ENCODE results near the gene TSHZ2.

The TSHZ2 gene, protein sequence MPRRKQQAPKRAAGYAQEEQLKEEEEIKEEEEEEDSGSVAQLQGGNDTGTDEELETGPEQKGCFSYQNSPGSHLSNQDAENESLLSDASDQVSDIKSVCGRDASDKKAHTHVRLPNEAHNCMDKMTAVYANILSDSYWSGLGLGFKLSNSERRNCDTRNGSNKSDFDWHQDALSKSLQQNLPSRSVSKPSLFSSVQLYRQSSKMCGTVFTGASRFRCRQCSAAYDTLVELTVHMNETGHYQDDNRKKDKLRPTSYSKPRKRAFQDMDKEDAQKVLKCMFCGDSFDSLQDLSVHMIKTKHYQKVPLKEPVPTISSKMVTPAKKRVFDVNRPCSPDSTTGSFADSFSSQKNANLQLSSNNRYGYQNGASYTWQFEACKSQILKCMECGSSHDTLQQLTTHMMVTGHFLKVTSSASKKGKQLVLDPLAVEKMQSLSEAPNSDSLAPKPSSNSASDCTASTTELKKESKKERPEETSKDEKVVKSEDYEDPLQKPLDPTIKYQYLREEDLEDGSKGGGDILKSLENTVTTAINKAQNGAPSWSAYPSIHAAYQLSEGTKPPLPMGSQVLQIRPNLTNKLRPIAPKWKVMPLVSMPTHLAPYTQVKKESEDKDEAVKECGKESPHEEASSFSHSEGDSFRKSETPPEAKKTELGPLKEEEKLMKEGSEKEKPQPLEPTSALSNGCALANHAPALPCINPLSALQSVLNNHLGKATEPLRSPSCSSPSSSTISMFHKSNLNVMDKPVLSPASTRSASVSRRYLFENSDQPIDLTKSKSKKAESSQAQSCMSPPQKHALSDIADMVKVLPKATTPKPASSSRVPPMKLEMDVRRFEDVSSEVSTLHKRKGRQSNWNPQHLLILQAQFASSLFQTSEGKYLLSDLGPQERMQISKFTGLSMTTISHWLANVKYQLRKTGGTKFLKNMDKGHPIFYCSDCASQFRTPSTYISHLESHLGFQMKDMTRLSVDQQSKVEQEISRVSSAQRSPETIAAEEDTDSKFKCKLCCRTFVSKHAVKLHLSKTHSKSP (N-terminal part only)

DNA sequence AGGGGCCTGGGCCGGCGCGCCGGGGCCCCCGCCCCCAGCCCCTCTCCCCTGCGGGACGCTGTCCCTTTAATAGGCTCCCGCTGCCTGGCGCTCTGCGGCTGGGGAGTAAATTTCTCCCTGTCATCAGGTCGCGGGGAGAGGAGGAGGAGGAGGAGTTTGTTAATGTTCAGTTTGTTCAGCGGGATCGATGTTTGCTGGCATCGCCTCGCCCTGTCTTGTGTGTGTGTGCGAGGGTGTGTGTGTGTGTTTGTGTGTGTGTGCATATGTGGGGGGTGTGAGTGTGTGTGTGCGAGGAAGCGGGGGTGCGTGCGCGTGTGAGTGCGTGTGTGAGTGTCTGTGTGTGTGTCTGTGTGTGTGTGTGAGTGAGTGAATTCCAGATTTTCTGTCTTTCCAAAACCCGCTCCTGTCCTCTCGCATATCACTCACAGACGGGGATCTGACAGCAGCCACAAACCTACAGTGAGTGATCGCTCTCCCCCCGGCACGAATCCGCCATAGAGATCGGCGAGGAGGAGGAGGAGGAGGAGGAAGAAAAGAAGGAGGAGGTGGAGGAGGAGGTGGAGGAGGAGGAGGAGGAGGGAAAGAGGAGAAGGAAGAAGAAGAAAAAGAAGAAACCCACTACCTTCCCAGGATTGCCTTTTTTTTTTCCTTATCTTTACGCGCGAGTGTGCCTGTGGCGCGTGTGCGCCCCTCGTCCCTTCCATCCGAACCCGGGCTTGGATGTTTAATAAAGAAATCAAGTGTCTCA lies at the start of gene TSHZ2:
TSHZ2 (plus strand) TSS at position 169 of the 748 bp plus-strand sequence. CDS start 936 bp downstream, outside the sequence.
- H3K27ac ChIP-seq, result no peak within 1 kb of the TSS
- TF ChIP-seq, protein P1, sequence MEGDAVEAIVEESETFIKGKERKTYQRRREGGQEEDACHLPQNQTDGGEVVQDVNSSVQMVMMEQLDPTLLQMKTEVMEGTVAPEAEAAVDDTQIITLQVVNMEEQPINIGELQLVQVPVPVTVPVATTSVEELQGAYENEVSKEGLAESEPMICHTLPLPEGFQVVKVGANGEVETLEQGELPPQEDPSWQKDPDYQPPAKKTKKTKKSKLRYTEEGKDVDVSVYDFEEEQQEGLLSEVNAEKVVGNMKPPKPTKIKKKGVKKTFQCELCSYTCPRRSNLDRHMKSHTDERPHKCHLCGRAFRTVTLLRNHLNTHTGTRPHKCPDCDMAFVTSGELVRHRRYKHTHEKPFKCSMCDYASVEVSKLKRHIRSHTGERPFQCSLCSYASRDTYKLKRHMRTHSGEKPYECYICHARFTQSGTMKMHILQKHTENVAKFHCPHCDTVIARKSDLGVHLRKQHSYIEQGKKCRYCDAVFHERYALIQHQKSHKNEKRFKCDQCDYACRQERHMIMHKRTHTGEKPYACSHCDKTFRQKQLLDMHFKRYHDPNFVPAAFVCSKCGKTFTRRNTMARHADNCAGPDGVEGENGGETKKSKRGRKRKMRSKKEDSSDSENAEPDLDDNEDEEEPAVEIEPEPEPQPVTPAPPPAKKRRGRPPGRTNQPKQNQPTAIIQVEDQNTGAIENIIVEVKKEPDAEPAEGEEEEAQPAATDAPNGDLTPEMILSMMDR (IDR thresholded peaks at IDR 0.05), result no peak
- no peak for TF ChIP-seq ZFX (IDR thresholded peaks at IDR 0.05; ENCODE audit: borderline replicate concordance)

DNA sequence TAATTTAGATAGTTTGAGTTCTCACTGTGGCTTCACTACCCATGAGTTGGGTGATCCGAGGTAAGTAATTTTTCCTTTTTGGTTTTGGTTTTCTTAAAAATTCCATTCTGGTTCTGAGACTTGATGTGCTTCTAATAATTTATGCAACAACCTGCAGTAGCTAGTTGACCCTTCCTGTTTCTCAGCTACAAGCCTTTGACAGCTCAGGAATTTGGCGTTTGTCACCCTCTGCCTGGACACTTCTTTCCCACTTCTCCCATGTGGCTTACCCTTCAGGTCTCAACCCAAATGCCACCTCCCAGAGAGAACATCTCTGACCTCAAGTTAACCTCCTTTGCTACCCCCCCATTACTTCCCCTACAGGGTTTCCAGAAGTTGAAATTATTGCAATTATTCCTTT lies 49.7 kb upstream of the TSHZ2 start:
- TF ChIP-seq, protein P1 (IDR thresholded peaks at IDR 0.05), result no peak
- TF ChIP-seq ZFX (IDR thresholded peaks at IDR 0.05; ENCODE audit: borderline replicate concordance), result no peak
- no peak overlapping the region for H3K27ac ChIP-seq

DNA sequence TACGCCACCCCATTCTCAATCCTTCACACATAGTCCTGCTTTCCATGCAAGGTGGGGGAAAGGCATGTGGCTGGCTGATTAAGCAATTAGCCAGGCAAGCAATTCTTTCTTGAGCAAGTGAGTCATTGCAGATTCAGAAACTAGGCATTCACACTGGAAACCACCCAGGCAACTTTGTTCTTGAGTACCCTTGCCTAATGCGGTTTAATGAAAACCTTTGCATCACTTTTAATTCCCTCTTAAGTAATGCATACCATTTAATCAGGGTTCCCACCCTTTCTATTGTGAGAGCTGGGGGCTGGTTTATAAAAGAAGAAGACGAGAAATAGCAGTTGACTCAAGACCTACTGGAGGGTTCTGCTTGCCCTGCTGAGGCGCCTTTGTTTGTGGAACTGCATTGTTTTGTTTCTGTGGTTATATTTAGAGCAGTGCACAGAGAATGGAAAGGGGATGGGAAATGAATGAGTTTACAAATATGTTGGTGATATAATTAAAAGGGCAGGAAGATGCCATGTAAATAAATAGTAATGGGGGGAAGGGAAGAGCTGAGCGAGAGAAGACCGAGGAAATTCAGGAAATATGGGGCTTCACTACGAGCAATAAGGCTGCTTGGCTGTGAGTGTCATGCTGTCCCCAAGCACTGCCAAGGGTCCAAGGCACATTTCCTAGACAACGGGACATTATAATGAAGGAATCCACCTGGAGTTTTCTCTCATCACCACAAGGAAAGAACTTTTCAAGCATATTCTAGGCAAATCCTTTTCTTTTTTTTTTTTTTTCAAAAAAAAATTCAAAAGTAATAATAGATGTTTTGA lies 48.8 kb upstream of the TSHZ2 start:
- no peak overlapping the region for H3K27ac ChIP-seq
- TF ChIP-seq, protein P1 (IDR thresholded peaks at IDR 0.05), result no peak
- TF ChIP-seq ZFX (IDR thresholded peaks at IDR 0.05; ENCODE audit: borderline replicate concordance), result no peak

GRCh38 chr20:52924411-52925271 lies 47.5 kb upstream of the TSHZ2 start:
- no peak overlapping the region for H3K27ac ChIP-seq
- TF ChIP-seq, protein P1 (IDR thresholded peaks at IDR 0.05), result no peak
- no peak for TF ChIP-seq ZFX (IDR thresholded peaks at IDR 0.05; ENCODE audit: borderline replicate concordance)

DNA sequence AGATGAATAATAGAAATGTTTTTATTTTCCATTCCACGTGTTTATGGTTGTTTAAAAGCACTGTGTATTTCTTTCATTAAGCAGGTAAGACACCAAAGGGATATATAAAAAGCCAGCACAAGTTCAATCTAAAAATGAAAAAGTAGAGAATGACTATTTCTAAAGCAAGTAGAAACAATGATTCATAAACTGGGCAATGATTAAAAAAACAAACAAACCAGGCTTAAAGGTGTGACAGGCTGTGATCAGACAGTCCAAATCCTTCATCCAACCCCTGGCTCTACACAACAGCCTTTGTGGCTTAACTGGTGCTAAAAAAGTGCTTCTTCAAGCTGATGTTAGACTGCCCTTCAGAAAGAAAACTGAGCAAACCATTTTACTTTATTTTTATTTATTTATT lies 45.7 kb upstream of the TSHZ2 start:
- H3K27ac ChIP-seq, result no peak overlapping the region
- TF ChIP-seq ZFX (IDR thresholded peaks at IDR 0.05; ENCODE audit: borderline replicate concordance), result no peak
- TF ChIP-seq, protein P1 (IDR thresholded peaks at IDR 0.05), result no peak
